SIG-M5 treated with dmso at 0.1 percent for 504 hours (cell line): Measurements from ENCODE around the gene MEGF10.
"Not testable (repeated sequence)": the region's sequence is repeated elsewhere in the genome, so short reads cannot be mapped to it uniquely, and the experiment has no call there.

Experiments
- DNase-seq: peaks from one replicate; lab custom pipeline; 2025; ENCODE audit not compliant: unreplicated experiment; lab: John Stamatoyannopoulos, UW

The MEGF10 gene

DNA sequence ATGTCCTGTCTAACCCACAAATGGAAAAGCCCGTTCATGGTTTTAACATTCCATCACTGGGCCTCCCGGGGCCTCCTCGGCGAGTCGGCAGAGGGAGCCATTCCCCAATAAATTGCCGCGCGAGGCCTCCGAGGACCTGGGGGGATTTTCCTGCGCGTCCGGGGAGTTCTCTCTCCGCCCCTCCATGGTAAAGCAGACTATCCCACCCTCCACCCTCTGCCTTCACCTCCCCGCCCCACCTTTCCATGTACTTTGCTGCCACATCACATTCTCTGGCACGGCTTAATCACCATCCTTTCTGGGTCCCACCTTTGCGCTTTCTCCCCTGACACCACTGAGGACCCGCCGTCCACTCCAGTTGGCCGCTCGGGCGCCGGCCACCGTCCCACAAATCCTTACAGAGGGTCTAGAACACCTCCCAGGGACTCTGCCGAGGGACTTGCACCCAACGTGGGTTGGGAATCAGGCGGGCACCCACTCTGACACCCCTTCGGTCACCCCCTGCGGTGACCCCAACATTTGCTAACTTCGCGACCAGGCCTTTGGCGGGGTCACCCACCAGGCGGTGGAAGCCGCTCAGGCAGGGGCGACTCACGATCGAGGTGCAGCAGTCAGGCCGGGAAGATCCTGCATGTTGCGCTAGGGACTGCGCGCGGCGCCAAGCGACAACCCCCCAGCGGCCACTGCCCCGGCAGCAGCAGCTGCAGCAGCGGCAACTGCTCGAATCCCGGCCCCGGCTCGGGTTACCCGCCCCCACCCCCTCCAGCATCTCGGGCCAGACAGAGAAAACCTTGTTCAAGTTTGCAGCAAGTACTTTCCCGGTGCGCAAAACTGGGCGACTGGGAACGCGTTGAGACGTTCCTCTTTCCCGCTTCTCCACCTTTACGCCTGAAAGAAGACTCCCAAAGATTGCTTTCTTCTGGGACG, at the start of gene MEGF10:
MEGF10 (plus strand) TSS at position 778 of the 927 bp plus-strand sequence. CDS start 40,513 bp downstream, outside the sequence.
- no peak for DNase-seq

DNA sequence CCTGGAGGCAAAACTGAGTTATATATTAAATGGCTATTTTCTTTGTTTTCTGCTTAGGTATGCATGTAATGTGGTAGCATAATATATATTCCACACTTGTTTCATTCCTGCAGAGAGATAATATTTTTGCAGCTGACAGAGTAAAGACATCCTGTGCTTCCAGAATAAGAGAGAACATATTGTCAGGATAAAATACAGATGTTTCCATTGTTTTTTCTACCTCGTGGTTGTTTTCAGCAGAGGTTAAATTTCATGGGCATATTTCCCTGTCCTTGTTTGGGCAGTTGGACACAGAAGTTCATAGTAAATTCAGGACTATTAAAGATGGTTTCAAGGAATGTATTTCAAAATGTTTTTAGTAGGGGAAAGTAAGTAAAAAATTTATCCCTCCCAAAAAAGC, 47.6 kb upstream of the MEGF10 start:
- DNase-seq: no peak

DNA sequence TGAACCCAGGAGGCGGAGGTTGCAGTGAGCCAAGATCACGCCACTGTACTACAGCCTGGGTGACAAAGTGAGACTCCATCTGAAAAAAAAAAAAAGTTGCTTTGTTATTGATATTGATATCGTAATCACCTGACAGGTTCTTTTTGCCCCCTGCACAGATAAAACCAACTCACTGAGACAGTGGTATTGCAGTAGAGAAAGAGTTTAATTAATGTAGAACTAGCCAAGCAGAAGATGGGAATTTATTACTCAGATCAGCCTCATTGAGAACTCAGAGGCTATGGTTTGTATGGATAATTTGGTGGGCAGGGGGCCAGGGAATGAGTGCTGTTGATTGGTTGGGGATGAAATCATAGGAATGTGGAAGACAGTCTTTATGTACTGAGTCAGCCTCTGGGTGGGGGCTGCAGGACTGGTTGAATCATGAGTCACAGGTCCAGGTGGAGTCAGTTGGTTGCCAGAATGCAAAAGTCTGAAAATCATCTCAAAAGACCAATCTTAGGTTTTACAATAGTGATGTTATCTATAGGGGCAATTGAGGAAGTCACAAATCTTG, 35.8 kb upstream of the MEGF10 start:
- no peak for DNase-seq

DNA sequence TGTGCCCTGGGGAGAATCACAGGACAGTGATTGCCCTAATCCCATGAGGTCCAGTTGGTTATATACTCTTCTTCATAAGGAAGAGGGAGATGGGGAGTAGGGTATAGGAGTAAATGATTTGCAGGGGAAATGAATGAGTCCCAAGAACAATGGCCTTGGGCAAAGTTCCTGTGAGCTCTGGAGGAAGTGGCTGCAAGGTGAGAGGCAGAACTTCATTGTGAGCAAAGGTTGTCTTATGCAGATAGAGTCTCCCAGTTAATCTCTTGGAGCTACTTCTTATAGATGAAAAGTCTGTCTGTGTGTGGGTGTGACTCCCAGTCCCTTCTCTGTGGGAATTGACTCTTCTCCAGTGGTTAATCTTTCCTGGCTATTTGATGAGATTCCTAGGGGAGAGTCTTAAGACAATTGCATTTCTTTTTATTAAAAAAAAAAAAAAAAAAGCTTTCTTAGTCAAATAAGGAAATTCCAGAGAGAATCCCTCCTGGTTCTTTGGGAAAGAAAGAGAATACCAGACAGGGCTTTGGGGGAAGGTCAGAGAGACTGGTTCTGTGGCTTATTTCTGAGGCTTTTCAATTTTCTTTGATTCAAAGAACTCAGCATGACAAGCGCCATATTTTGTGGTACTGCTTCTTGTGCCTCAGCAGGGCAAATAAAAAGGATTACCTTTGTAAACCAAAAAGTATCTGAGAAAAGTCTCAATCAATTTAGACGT, 33.6 kb upstream of the MEGF10 start:
- no peak for DNase-seq

DNA sequence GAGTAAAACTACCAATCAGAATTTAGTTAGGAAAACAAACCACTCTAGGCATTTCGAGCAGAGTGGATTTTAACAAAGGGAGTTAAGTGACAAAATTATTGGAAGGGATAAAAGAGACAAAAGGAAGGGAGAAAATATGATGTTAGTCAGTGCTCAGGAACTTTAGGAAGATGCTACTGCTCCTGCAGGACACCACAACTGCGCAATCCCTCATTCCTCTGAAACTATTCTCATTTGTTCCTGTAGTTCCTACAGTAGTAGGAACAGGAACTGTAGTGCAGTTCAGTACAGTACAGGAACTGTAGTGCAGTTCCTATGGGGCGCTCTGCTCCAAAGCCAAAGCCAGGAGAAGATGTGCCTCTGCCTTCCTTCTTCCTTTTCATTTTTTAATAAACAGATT, 29.9 kb upstream of the MEGF10 start:
- DNase-seq: no peak

DNA sequence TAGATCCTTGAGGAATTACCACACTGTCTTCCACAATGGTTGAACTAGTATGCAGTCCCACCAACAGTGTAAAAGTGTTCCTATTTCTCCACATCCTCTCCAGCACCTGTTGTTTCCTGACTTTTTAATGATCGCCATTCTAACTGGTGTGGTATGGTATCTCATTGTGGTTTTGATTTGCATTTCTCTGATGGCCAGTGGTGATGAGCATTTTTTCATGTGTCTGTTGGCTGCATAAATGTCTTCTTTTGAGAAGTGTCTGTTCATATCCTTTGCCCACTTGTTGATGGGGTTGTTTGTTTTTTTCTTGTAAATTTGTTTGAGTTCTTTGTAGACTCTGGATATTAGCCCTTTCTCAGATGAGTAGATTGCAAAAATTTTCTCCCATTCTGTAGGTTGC, 25.1 kb upstream of the MEGF10 start:
- DNase-seq: not testable (repeated sequence)

DNA sequence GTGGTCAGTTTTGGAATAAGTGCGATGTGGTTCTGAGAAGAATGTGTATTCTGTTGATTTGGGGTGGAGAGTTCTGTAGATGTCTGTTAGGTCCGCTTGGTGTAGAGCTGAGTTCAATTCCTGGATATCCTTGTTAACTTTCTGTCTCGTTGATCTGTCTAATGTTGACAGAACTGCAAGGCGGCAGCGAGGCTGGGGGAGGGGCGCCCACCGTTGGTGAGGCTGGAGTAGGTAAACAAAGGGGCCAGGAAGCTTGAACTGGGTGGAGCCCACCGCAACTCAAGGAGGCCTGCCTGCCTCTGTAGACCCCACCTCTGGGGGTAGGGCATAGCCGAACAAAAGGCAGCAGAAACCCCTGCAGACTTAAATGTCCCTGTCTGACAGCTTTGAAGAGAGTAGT, 22.3 kb upstream of the MEGF10 start:
- not testable (repeated sequence) for DNase-seq

- not testable (repeated sequence) for DNase-seq
Measured at GRCh38 chr5:127270713-127271112, 19.9 kb upstream of the MEGF10 start.

GRCh38 chr5:127275641-127276193, 14.9 kb upstream of the MEGF10 start:
- DNase-seq: no peak

DNA sequence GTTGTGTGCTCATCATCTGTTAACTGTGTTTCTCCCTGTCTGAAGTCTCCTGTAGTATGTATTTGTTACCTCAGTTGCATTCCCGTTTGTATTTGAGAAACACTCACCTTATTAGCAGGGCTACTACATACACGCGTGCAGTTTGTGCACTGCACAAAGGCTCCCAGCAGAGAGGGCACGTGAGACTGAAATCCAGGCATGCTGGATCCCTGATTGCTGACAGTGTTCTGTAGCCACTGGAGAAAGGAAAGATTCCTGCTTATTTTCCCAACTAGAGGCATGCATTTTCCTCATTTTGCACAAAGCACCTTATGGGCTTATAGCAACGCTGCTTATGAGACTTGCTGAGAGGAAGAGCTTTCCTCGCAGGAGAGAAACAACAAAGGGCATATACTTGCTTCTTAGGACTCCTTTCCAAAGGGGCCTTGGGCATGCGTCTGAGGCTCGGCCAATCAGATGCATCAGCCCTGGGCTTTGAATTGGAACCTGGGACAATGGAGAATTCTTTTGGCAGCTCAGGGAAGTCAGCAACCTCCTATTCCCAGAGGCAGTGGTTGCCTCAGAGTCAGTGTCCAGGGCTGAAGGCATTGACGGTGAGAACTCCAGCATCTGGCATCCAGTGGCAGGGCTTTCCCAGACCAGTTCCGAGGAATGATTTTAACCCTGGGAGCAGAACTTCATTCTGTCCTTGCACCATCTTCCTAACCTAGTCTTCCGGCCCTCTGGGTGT, 9.9 kb upstream of the MEGF10 start:
- DNase-seq: no peak

- no peak for DNase-seq
Measured at GRCh38 chr5:127281609-127282008, 9.0 kb upstream of the MEGF10 start.

DNA sequence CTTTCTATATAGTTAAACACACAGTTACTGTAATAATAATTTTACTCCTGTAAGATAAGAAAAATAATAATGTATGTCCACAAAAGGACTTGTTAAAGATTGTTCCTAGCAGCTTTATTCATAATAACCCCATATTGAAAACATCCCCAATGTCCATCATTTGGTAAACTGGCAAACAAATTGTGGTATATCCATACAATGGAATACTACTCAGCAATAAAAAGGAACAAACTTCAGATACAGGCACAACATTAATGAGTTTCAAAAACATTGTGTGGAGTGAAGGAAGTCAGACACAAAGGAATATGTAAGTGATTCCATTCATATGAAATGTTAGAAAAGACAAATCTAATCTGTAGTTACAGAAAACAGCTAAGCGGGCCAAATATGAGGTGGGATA, 1.9 kb upstream of the MEGF10 start:
- no peak for DNase-seq

- DNase-seq: no peak
Measured at GRCh38 chr5:127290946-127291693, 524 bp downstream of the MEGF10 start.

GRCh38 chr5:127292030-127292735, 1.6 kb downstream of the MEGF10 start:
- no peak for DNase-seq

- DNase-seq: no peak
Measured at GRCh38 chr5:127293373-127293772, 2.8 kb downstream of the MEGF10 start.

GRCh38 chr5:127294829-127295228, 4.2 kb downstream of the MEGF10 start:
- no peak for DNase-seq

DNA sequence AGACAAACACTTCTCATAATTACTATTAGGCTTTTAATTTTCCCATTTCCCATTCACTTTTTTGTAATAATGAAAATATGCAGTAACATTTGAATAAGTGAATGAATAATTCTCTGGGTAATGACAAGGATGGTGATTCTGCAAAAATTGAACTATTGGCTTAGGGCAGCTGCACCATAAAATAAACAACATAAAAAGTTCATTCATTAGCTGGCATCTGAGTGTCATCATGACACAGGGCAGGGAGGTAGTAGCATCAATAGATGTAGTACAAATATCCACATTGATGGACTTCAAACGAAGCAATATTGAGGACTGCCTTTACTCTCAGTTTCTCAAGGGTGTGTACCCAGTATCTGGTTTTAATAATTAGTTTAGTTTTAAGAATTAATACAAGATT, 4.9 kb downstream of the MEGF10 start:
- DNase-seq: no peak

GRCh38 chr5:127296321-127296720, 5.7 kb downstream of the MEGF10 start:
- no peak for DNase-seq

- not testable (repeated sequence) for DNase-seq
Measured at GRCh38 chr5:127296894-127297293, 6.3 kb downstream of the MEGF10 start.
